Measurements from ENCODE around the gene CCDC126.

GRCh38 chr7:23604296-23604640 lies 7.1 kb downstream of the CCDC126 start:
- no peak for TF ChIP-seq CTCF (conservative IDR thresholded peaks at IDR 0.05 in 1 of 2, IDR thresholded peaks at IDR 0.05 in 1 of 2; ENCODE audit: low read depth in 1 of 2, low read length in 2 of 2)
- no peak for TF ChIP-seq EZH2 (IDR thresholded peaks at IDR 0.05; ENCODE audit: low read length, missing control alignments)
